Dedifferentiated amniotic fluid mesenchymal stem cell (primary cell): ENCODE results near the gene EEIG1.

Experiments
- DNase-seq: peaks from one replicate; pipeline ENCODE4 v3.0.0-alpha.2; 2016; ENCODE audit errors: extremely low spot score

Gene EEIG1

GRCh38 chr9:127941062-127941960, 39.5 kb downstream of the EEIG1 start:
- no peak for DNase-seq

GRCh38 chr9:127940593-127940992, 40.2 kb downstream of the EEIG1 start:
- DNase-seq: no peak

GRCh38 chr9:127938298-127938690, 42.5 kb downstream of the EEIG1 start:
- DNase-seq: no peak

GRCh38 chr9:127937388-127938297, 43.1 kb downstream of the EEIG1 start, which contains the start of gene DPM2:
Gene DPM2, minus strand, starts transcription at chr9:127937854. Its CDS starts 34 bp downstream, at chr9:127937820.
- peak; percentile 67 for DNase-seq

DNA sequence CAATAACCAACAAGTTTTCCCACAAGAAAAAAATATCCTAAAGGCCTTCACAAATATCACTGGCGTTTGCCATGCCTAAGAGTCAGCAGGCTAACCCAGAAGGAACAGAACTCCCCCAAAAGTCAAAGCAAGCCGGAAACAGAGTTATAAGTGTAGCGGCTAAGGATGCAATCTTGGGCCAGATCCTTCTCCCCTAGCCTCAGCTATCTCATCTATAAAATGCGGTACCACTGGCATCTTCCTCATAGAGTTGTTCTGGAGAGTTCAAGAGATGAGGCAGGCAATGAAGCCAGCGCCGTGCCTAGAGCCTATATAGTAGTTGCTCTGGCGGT, 43.8 kb downstream of the EEIG1 start:
- DNase-seq: no peak

GRCh38 chr9:127936347-127936852, 44.4 kb downstream of the EEIG1 start:
- DNase-seq: no peak

DNA sequence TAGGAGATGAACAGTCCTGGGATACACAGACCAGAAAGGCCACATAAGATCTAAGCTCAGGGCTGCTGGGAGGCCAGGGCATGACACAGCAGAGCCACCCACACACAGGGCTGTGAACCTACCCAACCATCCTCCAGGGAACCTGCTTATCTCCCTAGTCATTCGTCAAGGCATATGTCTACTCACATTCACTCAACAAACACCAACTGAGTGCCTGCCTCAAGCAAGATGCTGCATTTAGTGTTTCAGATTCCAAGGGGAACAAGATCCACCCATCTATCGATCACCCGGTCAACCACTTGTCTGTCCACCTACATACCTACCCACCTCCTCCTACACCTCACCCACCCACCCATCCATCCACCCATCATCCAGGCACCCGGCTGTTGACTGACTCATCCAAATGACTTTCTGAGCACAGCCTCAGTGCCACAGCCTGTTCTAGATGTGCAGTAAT, 45.0 kb downstream of the EEIG1 start:
- no peak for DNase-seq

DNA sequence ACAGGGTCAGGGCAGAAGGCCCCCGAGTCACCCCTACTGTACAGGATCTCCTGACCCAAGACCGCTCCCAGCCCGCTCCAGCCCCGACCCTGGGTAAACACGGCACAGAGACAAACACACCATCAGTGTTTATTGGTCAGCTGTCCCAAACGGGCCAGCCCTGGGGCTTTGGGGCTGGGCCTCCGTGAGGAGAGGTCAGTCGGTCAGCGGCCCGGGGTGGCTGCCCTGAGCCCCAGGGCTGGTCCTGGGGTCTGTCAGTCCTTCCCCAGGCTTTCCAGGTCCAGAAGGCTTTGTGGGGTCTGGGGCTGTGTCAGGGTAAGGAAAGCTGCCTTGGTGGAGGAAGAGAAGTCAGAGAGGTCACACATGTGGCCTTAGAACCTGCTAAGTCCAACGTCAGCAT, 45.8 kb downstream of the EEIG1 start:
- no peak for DNase-seq

DNA sequence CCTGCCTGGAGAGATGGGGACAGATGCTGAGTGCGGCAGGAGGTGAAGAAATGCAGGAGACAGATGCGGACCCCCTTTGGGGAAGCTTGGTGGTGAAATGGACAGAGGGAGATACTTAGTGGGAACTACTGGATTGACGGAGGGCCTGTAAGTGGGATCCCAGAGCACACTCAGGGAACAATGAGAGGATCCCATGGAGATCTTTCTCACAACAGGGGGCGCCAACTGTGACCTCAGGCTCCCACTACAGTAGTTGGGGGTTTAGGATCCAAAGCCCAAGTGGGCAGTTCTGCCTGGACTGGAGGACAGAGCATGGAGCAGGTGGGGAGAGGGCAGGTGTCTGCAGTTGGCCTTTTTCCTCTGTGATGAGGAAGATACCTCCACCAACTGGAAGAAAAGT, 46.5 kb downstream of the EEIG1 start:
- no peak for DNase-seq

DNA sequence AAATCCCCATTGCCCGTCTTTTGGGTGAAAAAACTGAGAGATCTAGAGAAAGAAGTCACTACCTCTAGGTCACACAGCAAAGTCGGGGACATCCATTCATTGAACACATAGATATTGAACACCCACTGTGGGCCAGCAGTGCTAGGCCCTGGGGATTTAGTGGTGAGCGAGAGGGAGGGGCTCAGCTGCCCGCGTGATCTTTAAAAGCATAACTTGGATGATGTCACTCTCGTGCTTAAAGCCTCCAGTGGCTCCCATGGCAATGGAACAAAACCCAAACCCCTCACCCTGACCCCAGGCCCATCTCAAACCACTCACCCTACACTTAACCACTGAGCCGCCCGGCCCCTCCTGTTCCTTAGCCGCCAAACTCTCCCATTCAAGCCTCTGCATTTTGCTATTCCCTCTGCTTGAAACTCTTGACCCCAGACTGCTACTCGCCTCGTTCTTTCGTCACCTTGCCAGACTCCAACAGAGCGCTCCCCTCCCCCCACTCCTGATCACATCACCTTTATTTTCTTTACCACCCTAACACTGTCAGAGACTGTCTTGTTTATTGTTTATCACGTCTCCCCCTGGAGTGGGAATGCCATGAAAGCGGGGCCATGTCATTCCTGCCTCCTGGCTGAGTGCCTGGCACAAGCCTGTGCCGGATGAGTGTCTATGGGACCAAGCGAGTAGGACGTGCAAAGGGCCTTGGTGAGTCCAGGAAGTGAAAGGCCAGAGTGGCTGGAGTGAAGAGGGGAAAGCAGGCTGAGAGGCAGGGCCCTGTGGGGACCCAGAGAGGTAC, 49.5 kb downstream of the EEIG1 start:
- peak; percentile 52 for DNase-seq
